OCI-LY3 (cell line): ENCODE measurements around the gene RFPL3.

ENCODE experiments used
- H2AFZ ChIP-seq: fragments of 200-600, 300-600 bp; shearing (Covaris generic); 2 replicates; pipeline ENCODE4 v1.6.0; 2014; ENCODE audit warnings: antibody characterized with exemption, low read depth, low read length
- H3K27ac ChIP-seq: fragments of 200-600, 300-600 bp; sonication (generic); 2 replicates; pipeline ENCODE4 v1.5.1; 2014; ENCODE audit warnings: mild to moderate bottlenecking, low read length, moderate library complexity, mixed read lengths
- H3K27me3 ChIP-seq: fragments of 200-600, 300-600 bp; sonication (generic); 2 replicates; pipeline ENCODE4 v1.6.1; 2014; ENCODE audit warnings: low read depth, low read length, mixed read lengths
- H3K36me3 ChIP-seq: fragments of 200-600, 300-600 bp; sonication (generic); replicated peaks from 2 replicates; pipeline ENCODE3; 2014; ENCODE audit warnings: low read depth, low read length, mixed read lengths
- H3K4me1 ChIP-seq: fragments of 300-600, 200-600 bp; sonication (generic); 2 replicates; pipeline ENCODE4 v1.6.1; 2014; ENCODE audit warnings: low read length, mixed read lengths
- H3K4me2 ChIP-seq: fragments of 200-600, 300-600 bp; sonication (generic); 2 replicates; pipeline ENCODE4 v1.6.1; 2014; ENCODE audit warnings: low read length, mixed read lengths
- H3K4me3 ChIP-seq: fragments of 300-600, 200-600 bp; sonication (generic); 2 replicates; pipeline ENCODE4 v1.5.1; 2014; ENCODE audit warnings: antibody characterized with exemption, mild to moderate bottlenecking, low read length, moderate library complexity
- H3K79me2 ChIP-seq: fragments of 300-600, 200-600 bp; shearing (Covaris generic); 2 replicates; pipeline ENCODE4 v1.6.1; 2014; ENCODE audit warnings: mild to moderate bottlenecking, low read length, mixed read lengths
- H3K9ac ChIP-seq: fragments of 300-600, 200-600 bp; shearing (Covaris generic); 2 replicates; pipeline ENCODE4 v1.6.0; 2014; ENCODE audit warnings: mild to moderate bottlenecking, low read length, moderate library complexity
- H3K9me3 ChIP-seq: fragments of 200-600, 300-600 bp; shearing (Covaris generic); 2 replicates; pipeline ENCODE4 v1.6.1; 2014; ENCODE audit warnings: low read length, mixed read lengths; ENCODE audit not compliant: insufficient read depth
- H4K20me1 ChIP-seq: fragments of 200-600, 300-600 bp; sonication (generic); 2 replicates; pipeline ENCODE4 v1.6.1; 2016; ENCODE audit warnings: low read length, mixed read lengths; ENCODE audit not compliant: insufficient read depth
- CTCF ChIP-seq: fragments of 200-600, 300-600 bp; sonication (generic); IDR thresholded peaks from 2 replicates; pipeline ENCODE4 v1.5.1; 2014; ENCODE audit warnings: antibody characterized with exemption, low read length, low read depth
- EZH2phosphoT487 ChIP-seq: fragments of 200-600 bp; shearing (Covaris generic); IDR thresholded peaks from 2 replicates; pipeline ENCODE4 v1.6.1; 2018; ENCODE audit warnings: antibody characterized with exemption, mixed run types, low read depth

The RFPL3 gene

GRCh38 chr22:32328306-32329201 is 29.1 kb upstream of the RFPL3 start:
- TF ChIP-seq EZH2phosphoT487 = no peak
- no peak for TF ChIP-seq CTCF
- Histone ChIP-seq H3K79me2 (no peaks in the 10 kb centered on the region), H3K27me3 (no peaks in the 10 kb centered on the region), H4K20me1 (no peaks in the 10 kb centered on the region), H3K9me3 (no peaks in the 10 kb centered on the region), H3K4me1 (no peaks in the 10 kb centered on the region), H3K4me3 (no peak overlapping the region), H3K4me2 (no peak overlapping the region), H2AFZ (no peak overlapping the region), H3K27ac (no peak overlapping the region), H3K36me3 (no peaks in the 10 kb centered on the region), H3K9ac (no peak overlapping the region)

- no peaks in the 10 kb centered on the region for H3K4me1 ChIP-seq
- no peak overlapping the region for H3K9ac ChIP-seq
- H2AFZ ChIP-seq = no peak overlapping the region
- no peaks in the 10 kb centered on the region for H3K36me3 ChIP-seq
- H3K27ac ChIP-seq = no peak overlapping the region
- H3K4me3 ChIP-seq = no peak overlapping the region
- H3K79me2 ChIP-seq = no peaks in the 10 kb centered on the region
- H3K27me3 ChIP-seq = no peaks in the 10 kb centered on the region
- H3K4me2 ChIP-seq = no peak overlapping the region
- H4K20me1 ChIP-seq = no peaks in the 10 kb centered on the region
- no peaks in the 10 kb centered on the region for H3K9me3 ChIP-seq
- TF ChIP-seq EZH2phosphoT487 (no peak), CTCF (no peak)
These were observed 28.4 kb upstream of the RFPL3 start for GRCh38 chr22:32329202-32329645.

GRCh38 chr22:32331236-32331917 is 26.3 kb upstream of the RFPL3 start:
- Histone ChIP-seq H3K27ac (no peak overlapping the region), H3K9ac (no peak overlapping the region), H2AFZ (no peak overlapping the region), H3K4me1 (no peaks in the 10 kb centered on the region), H3K79me2 (no peaks in the 10 kb centered on the region), H3K36me3 (no peaks in the 10 kb centered on the region), H3K4me2 (no peak overlapping the region), H3K9me3 (no peaks in the 10 kb centered on the region), H3K27me3 (no peaks in the 10 kb centered on the region), H3K4me3 (no peak overlapping the region), H4K20me1 (no peaks in the 10 kb centered on the region)
- no peak for TF ChIP-seq EZH2phosphoT487
- no peak for TF ChIP-seq CTCF
